Hindlimb muscle (tissue), 1 donor: ENCODE results near the gene ASPA. TPM values are rescaled to one million over a fixed set of nuclear protein-coding genes. Genes with fewer than 3 reads are reported as not detected.
A peak's percentile ranks its signal among the peaks of the same experiment; 100 is the strongest.

Source experiments
- DNase-seq: peaks from one replicate; pipeline ENCODE4 v3.0.0-alpha.2; 2013
- polyA plus RNA-seq: library from polyadenylated mRNA; unstranded; fragments of 120-200 nt; gene quantifications from one replicate; pipeline ENCODE4 v1.2.1, GENCODE V29; 2013; ENCODE audit not compliant: insufficient read length

Gene ASPA
- polyA plus RNA-seq, 1 donor, result 4.0 TPM

GRCh38 chr17:3535253-3535995 is 59.6 kb downstream of the ASPA start:
- peak; percentile 86 for DNase-seq

- DNase-seq, result no peak
Observed at GRCh38 chr17:3536716-3537115, 60.9 kb downstream of the ASPA start.

DNA sequence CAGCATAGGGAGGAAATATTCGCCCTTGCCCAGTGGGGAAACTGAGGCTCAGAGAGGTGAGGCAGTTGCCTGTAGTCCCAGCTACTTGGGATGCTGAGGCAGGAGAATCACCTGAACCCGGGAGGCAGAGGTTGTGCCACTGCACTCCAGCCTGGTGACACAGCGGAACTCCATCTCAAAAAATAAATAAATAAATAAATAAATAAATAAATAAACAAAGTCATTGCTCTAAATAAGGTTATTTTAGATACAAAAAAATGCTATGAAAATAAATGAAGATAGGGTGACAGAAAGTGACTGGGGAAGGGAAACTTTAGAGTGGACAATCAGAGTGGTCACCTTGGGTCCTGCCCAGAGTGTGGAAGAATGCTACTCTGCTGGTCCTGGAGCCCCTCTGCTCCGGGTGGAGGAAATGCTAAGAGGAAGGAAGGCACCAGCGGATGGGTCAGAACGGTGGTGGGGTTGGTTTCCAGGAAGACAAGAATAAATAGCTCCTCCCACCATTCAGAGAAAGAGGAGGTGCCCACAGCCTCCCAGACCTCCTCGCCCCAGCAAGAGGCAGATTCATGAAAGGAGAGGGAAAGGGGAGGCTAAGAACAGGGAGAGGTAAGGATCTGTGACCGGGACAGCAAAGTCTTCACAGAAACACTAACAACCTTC is 64.2 kb downstream of the ASPA start:
- no peak for DNase-seq

GRCh38 chr17:3542410-3543088 is 66.8 kb downstream of the ASPA start:
- DNase-seq, result no peak

GRCh38 chr17:3543453-3543852 is 67.7 kb downstream of the ASPA start:
- DNase-seq, result no peak

- no peak for DNase-seq
Observed at GRCh38 chr17:3544365-3544764, 68.6 kb downstream of the ASPA start.

DNA sequence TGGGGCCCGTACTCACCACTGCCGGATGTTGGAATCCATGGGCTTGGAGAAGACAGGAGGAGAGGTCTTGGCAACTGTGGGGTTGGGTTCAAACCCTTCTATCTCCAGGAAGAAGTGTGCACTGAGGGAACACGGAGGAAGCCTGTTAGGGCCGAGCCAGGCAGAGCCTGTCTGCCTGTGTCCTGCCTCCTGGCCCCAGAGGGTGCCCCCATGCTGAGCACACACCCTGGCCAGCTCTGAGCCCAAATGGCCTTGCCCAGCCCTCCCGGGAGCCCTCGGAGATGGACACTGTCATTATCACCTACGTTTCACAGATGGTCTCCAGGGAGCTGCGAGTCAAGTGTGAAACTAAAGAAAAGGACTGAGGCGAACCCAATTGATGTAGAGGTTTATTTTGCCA is 69.4 kb downstream of the ASPA start:
- no peak for DNase-seq

DNA sequence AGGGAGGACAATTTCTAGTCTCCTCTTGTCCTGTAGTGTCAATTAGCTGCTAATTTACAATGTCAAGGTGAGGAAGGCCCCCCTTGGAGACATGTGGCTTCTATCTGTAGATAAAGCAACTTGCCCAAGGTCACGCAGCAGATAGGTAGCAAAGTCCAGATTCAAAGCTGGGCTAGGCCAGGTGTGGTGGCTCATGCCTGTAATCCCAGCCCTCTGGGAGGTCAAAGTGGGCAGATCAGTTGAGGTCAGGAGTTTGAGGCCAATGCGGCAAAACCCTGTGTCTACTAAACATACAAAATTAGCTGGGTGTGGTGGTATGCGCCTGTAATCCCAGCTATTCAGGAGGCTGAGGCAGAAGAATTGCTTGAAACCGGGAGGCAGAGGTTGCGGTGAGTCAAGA is 70.7 kb downstream of the ASPA start:
- DNase-seq, result no peak

DNA sequence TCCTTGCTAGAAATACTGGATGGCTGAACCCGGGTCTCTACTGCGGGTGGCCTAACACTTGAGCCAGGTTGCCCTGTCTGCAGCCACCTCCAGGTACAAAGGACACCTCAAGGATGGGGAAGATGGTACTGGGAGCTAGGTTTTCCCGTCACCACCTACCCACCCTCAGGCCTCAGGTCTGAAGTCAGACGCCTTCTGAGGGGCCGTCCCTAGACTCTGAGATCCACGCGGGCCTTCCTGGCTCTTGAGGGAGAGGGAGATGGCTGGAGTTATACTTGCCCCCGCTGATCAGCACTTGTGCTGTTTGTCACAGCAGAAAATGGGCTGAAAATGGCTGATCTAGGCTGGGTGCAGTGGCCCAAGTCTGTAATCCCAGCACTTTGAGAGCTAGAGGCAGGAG is 71.2 kb downstream of the ASPA start:
- no peak for DNase-seq

- no peak for DNase-seq
Observed at GRCh38 chr17:3547628-3548027, 71.8 kb downstream of the ASPA start.

GRCh38 chr17:3549610-3550162 is 73.9 kb downstream of the ASPA start:
- no peak for DNase-seq

DNA sequence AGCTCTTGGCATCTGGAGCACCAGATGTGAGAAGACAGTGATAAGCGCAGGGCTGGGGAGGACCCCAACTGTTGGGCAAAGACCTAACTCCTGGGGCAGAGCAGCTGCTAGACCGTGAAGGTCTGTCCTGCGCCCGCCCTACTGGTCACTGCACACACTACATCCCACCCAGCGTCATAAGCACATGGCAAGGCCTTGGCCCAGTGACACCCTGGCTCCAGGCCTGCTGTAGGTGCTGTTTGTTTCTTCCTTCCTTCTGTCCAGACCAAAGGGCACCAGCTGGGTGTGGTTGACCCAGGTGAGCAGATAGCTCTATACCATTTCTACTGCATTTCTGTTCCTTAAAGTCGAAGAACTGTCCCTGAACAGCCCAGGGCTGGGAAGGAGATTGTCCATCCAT is 75.4 kb downstream of the ASPA start:
- no peak for DNase-seq

DNA sequence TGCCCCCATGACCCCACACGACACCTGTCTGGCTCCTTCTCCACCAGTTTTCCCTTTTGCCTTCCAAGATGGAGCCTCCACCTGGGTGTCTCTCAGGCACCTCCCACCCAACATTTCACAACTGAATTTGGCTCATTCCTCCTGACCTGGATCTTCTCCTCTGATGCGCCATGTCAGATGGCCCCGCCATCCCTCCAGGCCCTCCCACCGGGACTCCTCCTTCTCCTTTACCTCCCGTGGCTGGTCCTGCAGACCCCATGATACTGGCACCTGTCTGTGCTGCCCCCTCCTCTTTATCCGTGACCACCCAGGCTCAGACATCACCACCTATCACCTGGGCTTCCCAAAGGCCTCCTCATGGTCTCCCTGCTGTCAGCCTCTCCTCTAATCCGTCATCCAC is 77.1 kb downstream of the ASPA start:
- no peak for DNase-seq

Other genes with a start within 250 kb of the ASPA start
- gene OR3A1, start 177.6 kb upstream of the ASPA start, polyA plus RNA-seq, result not detected
- gene OR3A2, start 89.7 kb upstream of the ASPA start, polyA plus RNA-seq, result 0.45 TPM
- not detected for gene OR1E1, start 77.6 kb upstream of the ASPA start, polyA plus RNA-seq
- gene OR3A3, start 64.6 kb upstream of the ASPA start, polyA plus RNA-seq, result not detected
- gene OR1E2, start 42.2 kb upstream of the ASPA start, polyA plus RNA-seq, result not detected
- 0.32 TPM for gene SPATA22, start 4.2 kb upstream of the ASPA start, polyA plus RNA-seq
- 1.2 TPM for gene TRPV3, start 81.8 kb downstream of the ASPA start, polyA plus RNA-seq
- gene TRPV1, start 133.4 kb downstream of the ASPA start, polyA plus RNA-seq, result 7.5 TPM
- 7.7 TPM for gene SHPK, start 160.3 kb downstream of the ASPA start, polyA plus RNA-seq
- 10.4 TPM for gene CTNS, start 160.8 kb downstream of the ASPA start, polyA plus RNA-seq
- 47.5 TPM for gene TAX1BP3, start 192.6 kb downstream of the ASPA start, polyA plus RNA-seq
- gene EMC6, start 192.8 kb downstream of the ASPA start, polyA plus RNA-seq, result 44.2 TPM
- 31.8 TPM for gene P2RX5, start 220.2 kb downstream of the ASPA start, polyA plus RNA-seq
- gene HASPIN, start 247.9 kb downstream of the ASPA start, polyA plus RNA-seq, result 6.2 TPM